Transverse colon (tissue), 3 donors: ENCODE measurements around the gene ECI1.

Experiments used
- EP300 ChIP-seq: sonication (generic); formaldehyde crosslinking; IDR thresholded peaks from one replicate; pipeline ENCODE4 v1.6.1; 2017; ENCODE audit warnings: antibody characterized with exemption, low read depth
- POLR2A ChIP-seq: fragments of 450-650 bp; IDR thresholded peaks from one replicate; pipeline ENCODE4 v1.6.1; 2016; ENCODE audit warnings: antibody characterized with exemption, mild to moderate bottlenecking, moderate library complexity
- TF ChIP-seq, protein P1 (sequence below), 5 experiments: fragments of 200-600 bp in 3 of 5; fragments of 450-650 bp in 2 of 5; sonication (generic) in 3 of 5; IDR thresholded peaks; 1 replicate in 2 of 5; 2 replicates in 3 of 5; pipeline ENCODE4 v1.5.1; 2016 to 2017; ENCODE audit warnings: antibody characterized with exemption in 5 of 5, inconsistent platforms in 3 of 5, mild to moderate bottlenecking in 2 of 5, moderate library complexity in 1 of 5

- TF ChIP-seq, protein P1, sequence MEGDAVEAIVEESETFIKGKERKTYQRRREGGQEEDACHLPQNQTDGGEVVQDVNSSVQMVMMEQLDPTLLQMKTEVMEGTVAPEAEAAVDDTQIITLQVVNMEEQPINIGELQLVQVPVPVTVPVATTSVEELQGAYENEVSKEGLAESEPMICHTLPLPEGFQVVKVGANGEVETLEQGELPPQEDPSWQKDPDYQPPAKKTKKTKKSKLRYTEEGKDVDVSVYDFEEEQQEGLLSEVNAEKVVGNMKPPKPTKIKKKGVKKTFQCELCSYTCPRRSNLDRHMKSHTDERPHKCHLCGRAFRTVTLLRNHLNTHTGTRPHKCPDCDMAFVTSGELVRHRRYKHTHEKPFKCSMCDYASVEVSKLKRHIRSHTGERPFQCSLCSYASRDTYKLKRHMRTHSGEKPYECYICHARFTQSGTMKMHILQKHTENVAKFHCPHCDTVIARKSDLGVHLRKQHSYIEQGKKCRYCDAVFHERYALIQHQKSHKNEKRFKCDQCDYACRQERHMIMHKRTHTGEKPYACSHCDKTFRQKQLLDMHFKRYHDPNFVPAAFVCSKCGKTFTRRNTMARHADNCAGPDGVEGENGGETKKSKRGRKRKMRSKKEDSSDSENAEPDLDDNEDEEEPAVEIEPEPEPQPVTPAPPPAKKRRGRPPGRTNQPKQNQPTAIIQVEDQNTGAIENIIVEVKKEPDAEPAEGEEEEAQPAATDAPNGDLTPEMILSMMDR (IDR thresholded peaks at IDR 0.05), result no peak
- TF ChIP-seq POLR2A (no peak), EP300 (no peak)
These were observed 46.8 kb downstream of the ECI1 start for GRCh38 chr16:2204416-2205103.
